GM19467 (cell line): ENCODE measurements around the gene KCNC4.

Experiments
- ATAC-seq: cut with Tn5 transposase; IDR thresholded peaks from one replicate; pipeline ENCODE4 v1.9.1; 2021; ENCODE audit warnings: mild to moderate bottlenecking, moderate library complexity; ENCODE audit not compliant: unreplicated experiment

Gene KCNC4

DNA sequence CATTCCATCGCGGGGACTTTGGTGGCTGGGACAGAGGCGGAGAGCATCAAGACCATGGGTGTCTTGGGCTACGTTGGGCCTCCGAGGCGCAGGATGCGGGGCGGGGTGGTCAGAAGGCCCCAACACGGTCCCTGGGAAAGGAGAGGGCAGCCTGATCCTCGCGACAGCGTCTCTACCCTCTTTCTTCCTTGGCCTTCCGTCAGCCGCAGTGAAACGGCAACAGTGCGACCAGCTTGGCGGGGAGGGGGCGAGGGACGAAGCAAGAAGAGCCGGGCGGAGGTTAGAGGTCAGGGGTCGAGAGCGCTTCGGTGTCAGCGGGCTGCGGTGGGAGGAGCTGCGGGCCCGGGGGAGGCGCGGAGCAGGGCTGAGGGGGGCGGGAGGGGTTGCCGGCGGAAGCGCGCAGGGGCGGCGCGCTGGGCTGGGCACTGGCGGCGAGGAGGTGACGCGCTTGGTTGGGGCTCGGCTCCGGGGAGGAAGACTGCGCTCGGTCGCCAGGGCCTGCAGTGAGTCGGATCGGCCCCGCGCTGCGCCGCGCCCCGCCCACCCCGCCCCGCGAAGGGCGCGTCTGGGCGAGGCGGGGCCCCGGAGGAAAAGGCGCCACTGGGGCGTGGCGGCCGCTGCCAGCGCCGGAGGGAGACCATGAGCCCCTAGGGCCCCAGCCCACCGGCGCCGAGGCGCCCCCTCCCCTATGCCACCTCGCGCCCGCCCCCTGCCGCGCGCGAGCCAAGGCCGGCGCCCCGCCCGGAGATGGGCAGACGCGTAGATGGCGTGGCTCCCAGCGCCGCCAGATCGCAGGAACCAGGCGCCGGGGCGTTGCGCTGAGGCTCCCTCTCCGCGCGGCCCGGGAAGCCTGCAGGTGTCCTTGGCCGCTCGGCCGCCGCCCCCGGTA is at the start of gene KCNC4:
KCNC4 (plus strand) TSS at position 600 of the 889 bp plus-strand sequence. CDS start 1,186 bp downstream, outside the sequence.
- ATAC-seq, result peak; percentile 81

- no peak for ATAC-seq
Observed at GRCh38 chr1:110160538-110161100, 49.5 kb upstream of the KCNC4 start.

DNA sequence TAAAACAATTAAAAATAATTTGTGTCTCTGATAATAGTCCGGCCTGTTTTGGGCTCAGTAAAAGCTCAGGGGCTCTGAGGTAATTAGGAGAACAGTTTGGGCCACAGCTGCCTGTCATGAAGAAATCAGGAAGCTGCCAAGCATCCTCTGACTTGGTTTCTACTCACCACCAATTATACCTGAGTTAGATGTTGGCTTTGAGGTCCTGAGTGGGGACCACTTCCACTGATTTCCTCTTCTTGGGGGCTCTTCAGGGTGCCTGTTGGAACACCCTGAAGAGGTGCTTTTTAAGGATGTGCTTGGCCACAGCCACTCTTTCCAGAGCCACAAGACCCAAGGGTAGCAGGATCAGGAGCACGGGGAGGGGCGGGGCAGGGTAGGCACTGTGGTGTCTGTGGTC is 48.9 kb upstream of the KCNC4 start:
- no peak for ATAC-seq

DNA sequence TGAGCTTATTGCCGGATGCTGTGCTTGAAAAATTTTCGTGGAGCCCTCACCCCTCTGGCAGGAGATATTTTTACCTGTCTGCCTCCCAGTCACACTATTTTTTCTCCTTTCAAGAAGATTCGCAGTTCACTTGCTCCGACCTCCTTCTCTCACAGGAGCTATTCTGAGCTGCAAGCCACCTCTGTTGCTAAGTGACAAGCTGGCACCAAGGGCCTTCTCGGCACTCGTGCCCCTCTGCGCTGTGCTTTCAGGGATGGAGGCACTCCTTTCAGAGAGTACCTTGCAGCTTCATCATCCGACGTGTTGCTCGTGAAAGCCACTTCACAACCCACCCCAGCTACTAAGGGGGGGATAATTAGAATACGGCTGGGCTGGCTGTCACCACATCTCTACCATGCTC is 48.3 kb upstream of the KCNC4 start:
- no peak for ATAC-seq

DNA sequence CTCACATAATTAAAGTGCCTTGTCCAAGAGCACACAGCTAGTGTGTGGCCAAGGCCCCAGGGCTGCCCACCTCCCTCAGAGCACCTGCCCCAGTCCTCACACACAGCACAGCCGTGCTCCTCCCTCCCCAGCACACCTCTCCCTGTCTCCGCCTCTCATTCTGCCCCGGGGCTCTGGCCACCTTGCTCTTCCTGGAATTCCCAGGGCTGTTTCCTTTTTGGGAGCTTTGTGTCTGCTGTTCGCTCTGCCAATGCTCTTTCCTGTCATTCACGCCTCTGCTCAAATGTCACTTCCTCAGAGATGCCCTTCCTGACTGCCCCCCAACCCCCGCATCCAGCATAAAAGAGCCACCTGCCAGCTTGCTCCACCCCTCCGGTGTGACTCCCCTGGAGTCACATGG is 46.5 kb upstream of the KCNC4 start:
- ATAC-seq, result no peak

DNA sequence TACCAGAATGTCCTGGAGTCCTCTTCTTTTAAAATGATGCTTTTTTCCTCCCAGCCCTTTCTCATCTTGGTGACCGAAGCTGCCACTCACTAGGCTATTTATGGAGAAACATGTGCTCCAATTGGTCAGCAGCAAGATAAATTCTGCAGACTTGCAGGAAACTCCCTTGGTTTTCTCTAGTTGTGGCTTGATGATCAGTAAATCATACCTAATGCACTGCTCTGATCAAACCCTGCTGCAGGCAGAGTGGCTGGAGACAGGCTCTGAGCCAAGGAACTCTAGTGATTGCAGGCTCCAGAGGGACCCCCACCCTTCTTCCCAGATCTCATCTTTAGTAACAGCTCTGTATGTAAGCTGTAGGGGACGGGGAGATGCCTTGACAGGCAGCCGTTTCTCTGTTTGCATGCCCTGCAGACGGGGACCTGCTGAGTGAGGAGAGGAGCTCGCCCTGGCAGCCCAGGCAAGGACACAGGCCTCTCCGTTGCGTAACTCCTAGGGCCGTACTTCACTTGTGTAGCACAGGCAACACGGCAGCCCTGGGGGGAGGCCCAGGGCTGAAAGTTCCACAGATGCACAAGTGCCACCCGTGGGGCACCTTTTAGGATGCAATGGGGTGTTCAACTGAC is 45.3 kb upstream of the KCNC4 start:
- ATAC-seq, result no peak

DNA sequence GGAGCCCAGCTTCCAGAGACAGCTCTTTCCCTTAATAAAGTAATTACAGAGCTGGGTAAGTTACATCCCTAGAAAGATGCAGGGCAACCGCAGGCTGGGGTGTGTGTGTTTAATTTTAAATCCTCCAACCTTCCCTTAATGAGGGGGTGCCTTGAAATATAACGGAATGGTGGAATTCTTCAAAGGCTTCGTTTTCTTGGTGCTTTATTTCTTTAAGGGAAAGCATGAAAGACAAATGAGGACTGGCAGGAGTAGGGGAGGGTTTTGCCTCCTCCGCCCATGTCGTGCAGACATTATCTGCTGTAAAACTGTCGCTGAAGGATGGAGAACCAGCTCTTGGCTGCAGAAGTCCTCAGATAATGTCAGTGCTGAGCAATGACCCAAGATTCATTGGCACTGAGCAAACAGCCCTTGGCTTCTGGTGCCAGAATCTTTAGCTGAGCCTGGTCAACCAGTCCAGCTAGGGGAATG is 44.3 kb upstream of the KCNC4 start:
- ATAC-seq, result no peak

DNA sequence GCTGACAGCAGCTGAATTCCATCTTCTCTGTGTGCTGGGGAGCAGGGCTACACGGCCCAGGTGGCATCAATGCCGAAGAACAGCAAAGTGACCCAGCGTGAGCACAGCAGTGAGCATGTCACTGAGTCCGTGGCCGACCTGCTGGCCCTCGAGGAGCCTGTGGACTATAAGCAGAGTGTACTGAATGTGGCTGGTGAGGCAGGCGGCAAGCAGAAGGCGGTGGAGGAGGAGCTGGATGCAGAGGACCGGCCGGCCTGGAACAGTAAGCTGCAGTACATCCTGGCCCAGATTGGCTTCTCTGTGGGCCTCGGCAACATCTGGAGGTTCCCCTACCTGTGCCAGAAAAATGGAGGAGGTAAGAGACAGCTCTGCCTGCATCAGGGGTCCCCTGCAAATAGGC is 43.3 kb upstream of the KCNC4 start:
- no peak for ATAC-seq

DNA sequence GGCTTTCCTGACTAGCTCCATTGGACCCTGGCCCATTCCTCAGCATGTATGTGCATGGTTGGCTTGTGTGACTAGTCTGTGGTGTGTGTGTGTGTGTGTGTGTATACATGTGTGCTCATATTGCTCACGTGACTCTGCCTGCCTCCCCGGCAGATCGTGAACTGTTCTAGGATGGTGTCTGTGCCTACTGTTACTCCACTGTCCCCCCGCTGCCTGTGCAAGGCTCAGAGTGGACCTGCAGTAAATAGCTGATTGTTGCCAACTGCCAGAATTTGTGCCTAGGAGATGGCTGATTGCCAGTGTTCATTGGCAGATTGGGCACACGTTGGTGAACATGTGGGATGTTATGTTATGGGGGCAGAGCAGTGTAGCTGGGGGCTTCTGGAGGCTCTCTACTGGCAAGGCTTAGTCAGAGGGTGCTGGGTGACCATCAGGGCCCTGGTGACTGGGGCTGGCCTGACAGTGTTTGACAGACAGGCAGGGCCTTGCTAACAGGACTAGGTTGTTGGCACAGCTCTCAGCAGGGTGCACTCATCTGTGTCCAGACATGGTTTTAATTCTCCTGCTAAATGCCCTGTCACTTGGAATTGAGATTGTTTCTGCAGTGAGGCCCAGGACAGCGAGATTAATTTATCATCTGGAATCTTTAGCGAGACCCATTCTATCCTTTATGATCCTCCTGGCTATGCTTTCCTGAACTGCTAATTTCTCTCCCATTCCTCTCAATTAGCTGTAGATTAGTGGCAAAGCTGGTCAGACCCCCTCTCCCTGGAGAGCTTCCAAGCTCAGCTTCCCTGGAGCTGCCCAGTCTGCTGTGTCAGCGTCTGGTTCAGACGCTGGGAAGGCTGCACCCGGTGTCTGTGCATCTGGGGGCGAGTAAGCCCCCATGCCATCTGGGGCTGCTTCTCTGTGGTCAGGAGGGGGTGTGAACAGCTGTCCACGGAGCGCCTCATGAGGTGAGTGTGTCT is 39.1 kb upstream of the KCNC4 start:
- no peak for ATAC-seq

DNA sequence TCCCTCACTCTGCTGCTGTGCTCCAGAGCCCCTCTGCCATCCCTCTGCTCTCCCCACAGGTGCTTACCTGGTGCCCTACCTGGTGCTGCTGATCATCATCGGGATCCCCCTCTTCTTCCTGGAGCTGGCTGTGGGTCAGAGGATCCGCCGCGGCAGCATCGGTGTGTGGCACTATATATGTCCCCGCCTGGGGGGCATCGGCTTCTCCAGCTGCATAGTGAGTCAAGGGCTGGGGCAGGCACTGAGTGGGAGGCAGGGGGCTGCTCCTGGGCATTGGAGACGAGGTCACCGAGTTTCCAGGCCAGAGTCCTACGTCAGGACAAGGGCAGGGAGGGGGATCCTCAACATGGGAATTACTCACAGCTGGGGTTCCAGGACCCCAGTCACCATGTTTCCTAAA is 38.1 kb upstream of the KCNC4 start:
- ATAC-seq, result no peak

GRCh38 chr1:110173466-110174105 is 36.5 kb upstream of the KCNC4 start:
- ATAC-seq, result no peak

DNA sequence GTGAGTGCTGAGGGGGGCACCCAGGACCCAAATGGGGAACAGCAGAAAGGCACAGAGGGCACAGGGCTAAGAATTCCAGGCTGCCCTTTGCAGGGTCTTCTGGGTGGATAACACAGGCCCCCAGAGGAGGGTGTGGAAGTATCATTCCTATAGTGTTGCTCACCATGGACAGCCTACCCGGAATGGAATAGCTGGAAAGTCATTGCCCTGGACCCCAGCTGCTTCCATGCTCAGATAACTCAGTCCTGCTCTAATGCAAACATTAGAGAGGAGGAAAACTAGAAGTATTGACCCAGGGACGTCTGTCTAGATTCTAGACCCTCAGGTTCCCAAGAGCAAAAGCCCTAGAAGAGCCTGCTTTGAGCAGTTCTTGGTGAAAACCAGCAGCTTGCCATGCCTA is 35.2 kb upstream of the KCNC4 start:
- ATAC-seq, result no peak

DNA sequence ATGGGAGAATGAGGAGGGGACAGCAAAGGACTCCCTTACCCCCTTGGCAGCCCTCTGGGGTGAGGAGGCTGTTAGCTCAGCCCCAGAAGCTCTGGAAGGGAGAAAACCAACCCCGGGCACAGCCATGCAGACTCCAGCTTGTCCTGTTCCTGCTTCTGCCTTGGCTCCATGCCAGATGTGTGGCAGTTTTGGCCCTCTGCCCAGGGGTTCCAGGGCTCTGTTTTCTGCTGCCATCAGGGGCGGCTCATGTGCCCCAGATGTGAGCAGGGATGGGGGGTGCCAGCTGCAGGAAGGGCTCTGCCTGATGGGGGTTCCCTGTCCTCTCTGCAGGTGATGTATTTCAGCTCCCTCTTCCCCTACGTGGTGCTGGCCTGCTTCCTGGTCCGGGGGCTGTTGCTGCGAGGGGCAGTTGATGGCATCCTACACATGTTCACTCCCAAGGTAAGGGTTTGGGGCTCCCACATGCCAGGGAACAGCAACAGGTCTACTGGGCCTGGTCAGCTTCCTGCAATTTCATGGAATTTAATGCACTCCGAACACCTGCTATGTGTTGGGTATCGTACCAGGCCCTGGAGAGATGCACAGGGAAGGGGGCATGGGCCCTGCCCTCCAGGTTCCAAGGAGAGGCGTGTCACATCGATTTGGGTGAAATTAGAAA is 33.7 kb upstream of the KCNC4 start:
- no peak for ATAC-seq

DNA sequence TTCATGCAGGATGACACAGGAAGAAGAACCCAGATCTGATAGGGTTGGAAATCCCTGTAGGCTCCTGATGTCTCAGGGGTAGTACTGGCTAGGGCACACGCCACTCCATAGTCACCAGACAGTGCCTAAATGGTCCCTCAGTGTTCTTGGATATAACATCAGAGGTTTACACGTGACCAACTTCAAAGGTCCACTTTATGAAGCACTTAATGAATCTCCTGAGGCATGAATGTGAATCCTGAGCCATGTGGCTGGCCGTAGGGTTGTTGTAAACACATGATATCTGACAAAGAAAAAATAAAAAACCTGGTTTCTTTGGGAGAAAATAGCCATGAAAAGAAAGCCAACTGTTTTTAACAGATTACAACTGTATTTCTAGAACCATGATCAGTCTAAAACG is 32.3 kb upstream of the KCNC4 start:
- no peak for ATAC-seq

DNA sequence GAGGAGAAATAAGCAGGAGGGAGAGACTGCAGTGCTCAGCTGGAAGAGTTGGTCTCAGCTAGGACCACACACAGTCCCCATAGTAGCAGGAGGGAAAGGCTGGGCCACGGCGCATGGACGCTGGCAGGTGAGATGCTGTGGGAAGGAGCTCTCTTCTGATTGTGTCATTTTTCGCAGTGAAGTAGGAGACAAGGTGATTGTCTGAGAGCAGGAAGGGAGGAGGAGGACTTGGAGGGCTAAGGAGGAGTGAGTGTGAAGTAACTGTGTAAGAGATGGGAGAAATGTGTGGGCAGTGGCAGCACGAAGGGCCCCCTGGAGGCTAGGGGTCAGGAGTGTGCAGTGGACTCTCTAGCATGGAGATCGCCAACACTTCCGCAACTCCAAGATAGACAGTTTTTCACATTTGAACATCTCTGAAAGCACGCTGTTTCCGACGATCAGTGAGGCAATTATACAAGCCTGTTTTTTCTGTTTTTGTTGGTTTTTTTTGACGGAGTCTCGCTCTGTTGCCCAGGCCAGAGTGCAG is 26.4 kb upstream of the KCNC4 start:
- no peak for ATAC-seq

- no peak for ATAC-seq
Observed at GRCh38 chr1:110184446-110184845, 25.7 kb upstream of the KCNC4 start.

DNA sequence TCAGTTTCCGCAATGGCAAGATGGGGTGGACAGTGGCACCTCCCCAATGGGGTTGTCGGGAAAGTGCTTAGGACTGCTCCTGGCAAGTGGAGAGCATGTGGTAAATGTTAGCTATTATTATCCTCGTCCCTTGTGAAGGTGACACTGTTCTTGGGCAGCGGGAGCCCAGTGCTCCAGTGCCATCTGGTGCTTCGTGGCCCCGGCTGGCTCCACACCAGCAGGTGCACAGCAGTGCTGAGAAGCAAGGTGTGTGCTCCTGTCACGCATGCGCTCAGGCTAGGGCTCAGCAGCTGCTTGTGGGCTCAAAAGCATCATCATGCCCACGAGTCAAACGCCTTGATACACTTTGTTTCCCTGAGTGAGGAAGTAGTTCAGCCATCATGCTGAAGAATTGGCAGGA is 24.9 kb upstream of the KCNC4 start:
- ATAC-seq, result no peak

- no peak for ATAC-seq
Observed at GRCh38 chr1:110186558-110186957, 23.6 kb upstream of the KCNC4 start.

GRCh38 chr1:110187139-110187890 is 22.8 kb upstream of the KCNC4 start:
- no peak for ATAC-seq
